ENCODE measurements around the gene POU3F3.

The POU3F3 gene

GRCh38 chr2:104847586-104848160 is 6.2 kb upstream of the POU3F3 start:
- FAIRE-seq = no peak

DNA sequence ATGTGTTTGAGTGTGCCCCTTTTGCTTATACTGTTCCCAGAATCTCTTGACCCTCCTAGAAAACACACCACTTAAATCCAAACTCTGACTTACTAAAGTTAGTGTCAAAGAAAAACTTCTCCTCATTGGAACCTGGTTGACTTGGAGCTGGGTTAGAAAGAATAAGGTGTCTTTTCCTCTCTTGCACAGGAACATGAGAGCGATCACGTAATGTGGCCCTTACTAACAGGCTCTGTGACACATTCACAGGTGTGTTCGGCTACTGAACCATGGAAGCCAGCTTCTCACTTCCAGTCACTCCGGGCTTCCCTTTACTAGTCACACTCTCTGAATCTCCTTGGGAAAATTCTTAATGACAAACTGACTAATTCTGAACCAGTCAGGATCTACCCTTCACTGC is 5.4 kb upstream of the POU3F3 start:
- FAIRE-seq = no peak

- no peak for FAIRE-seq
Measured at GRCh38 chr2:104849101-104849500, 4.8 kb upstream of the POU3F3 start.

- peak; percentile 87 for FAIRE-seq
Measured at GRCh38 chr2:104849618-104850141, 4.2 kb upstream of the POU3F3 start.

DNA sequence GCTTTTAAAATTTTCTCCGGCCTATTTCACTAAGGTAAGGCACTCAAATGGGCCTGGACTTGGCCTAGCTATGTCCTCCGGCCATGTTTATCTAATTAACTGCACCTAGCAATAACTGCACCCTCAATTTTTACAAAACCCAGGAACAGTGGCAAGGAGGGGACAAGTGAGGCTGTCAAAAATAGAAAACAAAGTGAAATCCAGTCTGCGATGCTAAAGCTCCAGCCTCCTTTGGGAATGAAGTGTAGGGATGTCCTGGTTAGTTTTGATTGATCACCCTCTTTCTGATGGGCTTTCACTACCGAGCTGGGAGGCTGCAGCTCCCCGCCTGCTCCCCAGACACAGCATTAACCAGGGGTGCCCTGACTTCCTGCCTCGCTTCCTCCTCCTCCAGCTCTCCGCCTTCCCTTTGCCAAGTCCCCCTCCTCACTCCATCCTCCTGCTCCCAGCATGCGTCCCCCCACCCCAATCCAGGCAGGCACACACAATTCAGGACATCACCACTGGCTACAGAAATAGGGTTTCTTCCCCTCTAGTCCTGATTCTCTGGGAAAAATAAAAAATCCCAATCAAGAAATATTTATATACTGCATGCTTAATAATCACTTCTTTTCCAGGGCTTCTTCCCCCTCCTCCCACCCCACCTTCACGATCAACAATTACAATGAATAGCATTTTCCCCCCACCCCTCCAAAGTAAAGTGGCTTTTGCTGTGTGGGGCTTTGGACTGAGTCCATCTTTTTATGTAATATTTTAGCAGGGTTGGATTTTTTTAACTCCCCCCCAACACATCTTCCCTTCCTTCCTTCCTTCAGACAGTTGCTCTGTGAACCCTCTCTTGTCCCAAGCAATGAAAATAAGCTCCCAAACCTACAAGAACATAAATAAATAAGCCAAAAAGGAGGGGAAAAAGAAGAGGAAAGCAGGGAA is 3.3 kb upstream of the POU3F3 start:
- no peak for FAIRE-seq

DNA sequence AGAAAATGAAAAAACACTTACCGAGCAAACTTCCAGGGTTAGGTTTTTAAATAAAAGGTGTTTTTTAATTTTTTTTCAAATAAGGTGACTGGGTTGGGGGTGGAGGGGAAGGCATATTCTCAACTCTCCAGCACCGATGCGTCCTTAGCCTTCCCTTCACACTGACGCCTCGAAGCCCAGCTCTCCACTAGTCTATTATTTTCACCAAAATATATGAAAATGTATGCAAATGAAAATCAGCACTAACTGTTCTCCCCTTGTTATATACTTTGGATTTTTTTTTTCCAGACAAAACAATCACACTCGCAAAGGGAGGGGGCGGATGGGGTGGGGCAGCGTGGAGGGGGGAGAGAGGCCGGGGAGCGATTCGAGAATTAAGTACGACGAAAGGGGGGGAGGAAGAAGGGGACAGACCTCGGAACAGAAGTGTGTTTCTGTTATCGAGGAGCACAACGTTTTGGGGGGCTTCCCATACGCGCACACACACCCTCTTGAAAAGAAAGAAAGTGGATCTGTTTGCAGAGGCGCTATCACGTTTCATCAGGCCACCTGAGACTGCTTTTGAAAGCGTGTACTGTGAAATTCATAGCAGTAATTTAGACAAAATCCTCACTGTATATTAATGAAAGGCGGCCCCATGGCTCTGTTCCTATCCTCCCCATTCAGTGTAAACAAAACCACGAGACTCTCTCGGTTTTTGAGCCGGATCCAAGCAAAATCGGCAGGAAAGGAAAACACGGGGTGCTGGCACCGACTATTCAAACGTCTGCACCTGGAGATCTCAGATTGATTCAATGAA is 2.4 kb upstream of the POU3F3 start:
- no peak for FAIRE-seq

- FAIRE-seq = no peak
Measured at GRCh38 chr2:104852090-104852666, 1.7 kb upstream of the POU3F3 start.

DNA sequence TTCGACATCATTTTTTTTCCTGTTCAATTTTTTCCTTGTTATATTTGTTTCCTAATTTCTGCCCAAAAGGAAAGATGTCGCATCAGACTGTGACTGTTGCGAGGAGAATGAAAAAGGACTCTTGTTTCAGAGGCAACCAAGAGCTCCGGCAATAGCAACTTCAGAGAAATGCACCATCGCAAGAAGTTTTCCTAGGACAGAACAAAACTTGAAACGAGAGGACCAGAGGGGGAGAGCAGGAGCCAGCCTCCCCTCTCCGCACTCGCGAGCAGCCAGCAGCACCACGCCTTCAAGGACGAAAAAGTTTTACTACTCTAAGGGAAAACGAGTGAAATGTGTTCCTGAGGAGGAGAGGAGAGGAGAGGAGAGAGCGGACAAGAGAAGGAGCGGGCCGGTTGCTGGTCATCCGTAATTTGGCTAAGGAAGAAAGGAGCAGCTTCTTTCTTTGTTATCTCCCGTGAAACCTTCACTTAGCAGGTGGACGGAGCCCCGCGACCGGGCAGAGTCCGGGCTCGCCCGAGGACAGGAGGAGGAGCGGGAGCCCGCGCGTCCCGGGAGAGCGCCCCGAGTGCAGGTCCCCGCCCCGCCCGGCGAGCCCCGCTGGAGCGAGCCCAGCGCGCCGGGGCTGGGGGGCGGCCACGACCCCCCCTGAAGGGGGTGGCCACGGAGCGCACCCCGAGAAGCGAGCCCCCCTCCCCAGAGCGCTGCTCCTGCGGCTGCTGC is 744 bp downstream of the POU3F3 start:
- no peak for FAIRE-seq

DNA sequence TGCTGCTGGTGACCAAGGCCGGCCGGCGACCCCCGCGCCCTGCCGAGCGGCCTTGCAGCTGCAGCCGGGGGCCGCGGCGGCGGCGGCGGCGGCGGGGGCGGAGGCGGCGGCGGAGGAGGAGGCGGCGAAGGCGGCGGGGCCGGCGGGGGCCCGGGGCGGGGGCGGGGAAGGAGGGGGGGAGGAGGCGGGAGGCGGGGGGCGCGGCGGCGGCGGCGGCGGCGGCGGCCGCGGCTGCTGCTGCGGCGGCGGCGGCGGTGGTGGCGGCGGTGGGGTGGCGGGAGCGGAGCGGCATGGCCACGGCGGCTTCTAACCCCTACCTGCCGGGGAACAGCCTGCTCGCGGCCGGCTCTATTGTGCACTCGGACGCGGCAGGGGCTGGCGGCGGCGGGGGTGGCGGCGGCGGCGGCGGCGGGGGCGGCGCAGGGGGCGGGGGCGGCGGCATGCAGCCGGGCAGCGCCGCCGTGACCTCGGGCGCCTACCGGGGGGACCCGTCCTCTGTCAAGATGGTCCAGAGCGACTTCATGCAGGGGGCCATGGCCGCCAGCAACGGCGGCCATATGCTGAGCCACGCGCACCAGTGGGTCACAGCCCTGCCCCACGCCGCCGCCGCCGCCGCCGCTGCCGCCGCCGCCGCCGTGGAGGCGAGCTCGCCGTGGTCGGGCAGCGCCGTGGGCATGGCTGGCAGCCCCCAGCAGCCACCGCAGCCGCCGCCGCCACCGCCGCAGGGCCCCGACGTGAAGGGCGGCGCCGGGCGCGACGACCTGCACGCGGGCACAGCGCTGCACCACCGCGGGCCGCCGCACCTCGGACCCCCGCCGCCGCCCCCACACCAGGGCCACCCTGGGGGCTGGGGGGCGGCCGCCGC is 1.5 kb downstream of the POU3F3 start:
- no peak for FAIRE-seq

DNA sequence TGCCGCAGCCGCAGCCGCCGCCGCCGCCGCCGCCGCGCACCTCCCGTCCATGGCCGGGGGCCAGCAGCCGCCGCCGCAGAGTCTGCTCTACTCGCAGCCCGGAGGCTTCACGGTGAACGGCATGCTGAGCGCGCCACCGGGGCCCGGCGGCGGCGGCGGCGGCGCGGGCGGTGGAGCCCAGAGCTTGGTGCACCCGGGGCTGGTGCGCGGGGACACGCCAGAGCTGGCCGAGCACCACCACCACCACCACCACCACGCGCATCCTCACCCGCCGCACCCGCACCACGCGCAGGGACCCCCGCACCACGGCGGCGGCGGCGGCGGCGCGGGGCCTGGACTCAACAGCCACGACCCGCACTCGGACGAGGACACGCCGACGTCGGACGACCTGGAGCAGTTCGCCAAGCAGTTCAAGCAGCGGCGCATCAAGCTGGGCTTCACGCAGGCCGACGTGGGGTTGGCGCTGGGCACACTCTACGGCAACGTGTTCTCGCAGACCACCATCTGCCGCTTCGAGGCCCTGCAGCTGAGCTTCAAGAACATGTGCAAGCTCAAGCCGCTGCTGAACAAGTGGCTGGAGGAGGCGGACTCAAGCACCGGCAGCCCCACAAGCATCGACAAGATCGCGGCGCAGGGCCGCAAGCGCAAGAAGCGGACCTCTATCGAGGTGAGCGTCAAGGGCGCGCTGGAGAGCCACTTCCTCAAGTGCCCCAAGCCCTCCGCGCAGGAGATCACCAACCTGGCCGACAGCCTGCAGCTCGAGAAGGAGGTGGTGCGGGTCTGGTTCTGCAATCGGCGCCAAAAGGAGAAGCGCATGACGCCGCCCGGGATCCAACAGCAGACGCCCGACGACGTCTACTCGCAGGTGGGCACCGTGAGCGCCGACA is 2.4 kb downstream of the POU3F3 start:
- FAIRE-seq = no peak

GRCh38 chr2:104856973-104857261 is 3.0 kb downstream of the POU3F3 start:
- no peak for FAIRE-seq

DNA sequence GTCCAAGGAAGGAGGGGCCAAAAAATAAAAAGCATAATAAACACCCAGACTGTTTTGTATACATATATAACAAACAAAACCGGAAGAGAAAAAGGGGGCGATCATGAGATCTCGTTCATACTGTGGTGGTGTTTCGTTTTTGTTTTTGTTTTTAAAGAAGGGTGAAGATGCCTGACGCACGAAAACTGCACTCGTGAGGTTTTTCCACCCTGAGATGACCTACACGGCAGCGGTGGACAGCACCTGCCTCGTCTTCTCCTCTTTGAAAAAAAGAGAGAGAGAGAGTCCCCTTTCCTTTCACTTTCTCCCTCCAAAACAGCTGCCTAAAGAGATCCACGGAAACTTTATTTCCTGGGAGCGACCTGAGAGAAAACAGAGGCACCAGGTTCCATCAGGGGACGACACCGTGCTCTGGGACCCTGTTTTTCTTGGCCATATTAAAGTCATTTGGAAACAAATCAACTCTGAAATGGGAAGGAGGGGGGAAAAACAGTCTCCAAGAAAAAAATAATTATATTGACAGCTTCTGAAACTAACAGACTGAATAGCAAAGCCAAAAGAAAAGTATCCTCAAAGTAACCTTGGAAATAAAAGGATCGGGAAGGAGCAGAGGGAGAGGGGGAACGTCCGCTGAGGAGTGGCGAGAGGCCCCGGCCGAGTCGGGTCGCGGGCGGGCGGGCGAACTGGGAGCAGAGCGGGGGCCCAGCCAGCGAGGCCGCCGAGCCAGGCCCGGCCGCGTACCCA is 3.5 kb downstream of the POU3F3 start:
- FAIRE-seq = no peak

- FAIRE-seq = no peak
Measured at GRCh38 chr2:104858006-104858978, 4.4 kb downstream of the POU3F3 start.

GRCh38 chr2:104859291-104859765 is 5.4 kb downstream of the POU3F3 start:
- no peak for FAIRE-seq

DNA sequence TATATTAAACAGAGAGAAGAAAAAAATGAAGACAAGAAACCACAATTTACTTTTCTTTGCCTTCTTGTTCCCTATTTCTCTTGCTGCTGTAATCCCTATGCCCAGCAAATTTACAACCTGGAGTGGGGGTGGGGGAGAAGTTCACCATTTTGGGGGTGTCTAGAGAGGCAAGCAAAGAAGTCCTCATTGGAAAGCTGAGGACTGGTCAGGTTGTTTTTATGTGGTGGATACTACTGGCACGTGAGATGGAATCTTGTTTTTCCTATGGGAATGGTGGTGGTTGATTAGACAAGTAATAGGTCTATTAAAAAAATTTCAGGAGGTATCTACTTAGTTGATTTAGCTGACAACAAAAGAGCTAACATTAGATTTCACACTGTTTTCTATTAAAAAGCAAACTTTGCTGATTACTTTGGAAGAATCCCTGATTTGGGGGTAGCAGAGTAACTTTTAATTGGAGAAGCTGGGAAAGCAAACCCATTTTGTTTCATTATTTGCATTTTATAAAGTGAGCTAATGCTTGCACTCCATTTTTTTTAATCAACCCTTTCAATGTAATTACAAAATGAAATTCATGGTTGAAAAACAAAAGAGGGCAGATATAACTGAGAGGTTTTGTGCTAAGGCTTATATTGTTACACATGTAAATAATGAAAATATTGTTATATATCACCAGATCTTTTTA is 6.0 kb downstream of the POU3F3 start:
- FAIRE-seq = no peak

- no peak for FAIRE-seq
Measured at GRCh38 chr2:104860451-104860790, 6.5 kb downstream of the POU3F3 start.

DNA sequence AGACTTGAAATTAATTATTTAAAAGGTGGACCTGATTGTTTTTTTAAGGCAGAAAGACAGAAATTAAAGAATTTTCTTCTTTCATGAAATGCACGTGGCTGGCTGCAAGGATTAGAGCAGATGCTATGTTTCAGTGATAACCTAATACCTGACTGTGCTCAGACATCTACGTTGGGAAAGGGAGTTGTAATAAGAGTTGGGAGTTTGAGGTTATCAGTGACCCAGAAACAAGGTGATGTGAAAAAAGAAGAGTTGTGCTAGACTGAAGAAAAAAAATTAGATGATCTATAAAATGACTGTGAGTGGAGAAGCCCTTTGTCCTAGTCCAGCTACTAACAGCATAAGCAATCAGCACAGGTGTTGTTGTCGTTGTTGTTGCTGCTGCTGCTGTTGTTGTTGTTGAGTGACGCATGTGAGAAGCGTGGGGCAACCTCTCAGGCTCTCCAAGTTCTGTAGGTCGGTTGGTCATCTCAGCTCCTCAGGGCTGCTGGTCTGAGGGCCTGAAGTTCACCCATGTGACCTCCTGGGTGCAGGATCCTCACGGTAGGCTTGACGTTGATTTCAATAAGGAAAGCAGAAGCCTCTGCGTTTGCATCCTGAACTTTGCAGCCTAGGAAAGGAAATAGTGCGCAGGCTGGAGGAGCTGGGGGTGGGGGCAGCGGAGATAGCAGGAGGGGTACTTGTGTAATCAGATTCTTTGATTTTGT is 7.6 kb downstream of the POU3F3 start:
- no peak for FAIRE-seq
